GM12874 (cell line): Measurements from ENCODE around the gene CATSPERB.

Experiments used
- CTCF ChIP-seq: IDR thresholded peaks from 2 replicates; pipeline ENCODE4 v1.5.1; 2011; ENCODE audit warnings: low read depth, mild to moderate bottlenecking, control low read depth, low read length, moderate library complexity; ENCODE audit not compliant: insufficient read depth

Gene CATSPERB

DNA sequence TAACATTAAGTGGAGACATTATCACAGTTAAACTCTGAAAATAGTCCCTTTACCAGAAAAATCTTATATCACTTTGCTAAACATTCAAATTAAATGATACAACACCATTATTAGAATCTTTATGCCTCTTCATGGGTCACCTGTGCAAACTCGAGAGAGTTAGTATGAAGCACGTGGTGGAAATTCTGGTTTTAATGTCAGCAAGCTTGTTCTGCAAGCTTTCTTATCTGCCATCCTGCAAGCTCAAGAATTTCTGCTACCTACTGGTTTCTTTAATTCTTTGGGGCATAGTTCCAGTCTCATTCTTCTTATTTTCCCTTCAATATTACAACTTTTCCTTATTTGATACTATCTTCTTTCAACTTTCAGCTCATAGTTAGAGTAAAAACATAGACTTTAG, 868 bp downstream of the CATSPERB start:
- TF ChIP-seq CTCF: no peak

- no peak for TF ChIP-seq CTCF
These were observed 2.1 kb downstream of the CATSPERB start for GRCh38 chr14:91729756-91730155.

GRCh38 chr14:91728616-91729183, 3.2 kb downstream of the CATSPERB start:
- no peak for TF ChIP-seq CTCF

- TF ChIP-seq CTCF: no peak
These were observed 4.8 kb downstream of the CATSPERB start for GRCh38 chr14:91727121-91727520.

DNA sequence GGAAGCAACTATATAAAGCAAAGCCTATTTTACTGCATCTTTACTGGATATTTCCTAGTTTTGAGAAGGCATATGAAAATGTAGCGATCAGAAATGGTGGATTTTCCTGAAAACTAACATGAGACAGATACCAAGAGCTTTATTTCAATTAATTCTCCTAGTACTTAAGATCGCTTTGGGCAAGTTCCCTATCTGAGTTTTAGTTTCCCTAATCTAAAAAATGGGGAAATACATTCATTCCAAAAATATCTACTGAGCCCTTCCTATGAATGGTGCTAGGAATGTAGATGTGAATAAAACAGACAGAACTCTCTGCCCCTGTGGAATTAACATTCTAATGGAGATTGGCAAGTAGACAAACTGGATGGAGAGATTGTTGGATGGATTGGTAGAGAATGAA, 8.4 kb downstream of the CATSPERB start:
- TF ChIP-seq CTCF: no peak

- no peak for TF ChIP-seq CTCF
These were observed 9.5 kb downstream of the CATSPERB start for GRCh38 chr14:91722386-91722785.

DNA sequence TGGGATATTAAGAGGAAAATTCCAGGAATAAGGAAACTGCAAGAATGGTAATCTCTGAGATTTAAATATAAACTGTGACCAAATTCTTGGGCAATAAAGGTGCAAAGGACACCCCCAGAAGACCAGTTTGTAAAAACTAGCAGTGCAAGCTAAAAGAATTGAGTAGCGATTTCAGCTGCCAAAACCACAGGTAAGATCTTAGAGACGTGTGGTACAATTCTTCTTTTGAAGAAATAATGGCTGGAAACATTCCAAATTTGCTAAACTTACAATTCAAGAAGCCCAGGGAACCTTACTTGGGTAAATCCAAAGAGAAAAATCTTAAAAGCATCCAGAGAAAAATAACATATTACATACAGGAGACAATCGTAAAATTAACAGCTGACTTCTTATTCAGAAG, 12.0 kb downstream of the CATSPERB start:
- no peak for TF ChIP-seq CTCF

- no peak for TF ChIP-seq CTCF
These were observed 14.9 kb downstream of the CATSPERB start for GRCh38 chr14:91716999-91717398.
